ENCODE results near the gene PNLDC1.
"Not testable (repeated sequence)": the region's sequence is repeated elsewhere in the genome, so short reads cannot be mapped to it uniquely, and the experiment has no call there.

PNLDC1 gene

GRCh38 chr6:159778542-159779103, 21.5 kb upstream of the PNLDC1 start:
- DNase-seq (ENCODE audit: low read depth): no peak

GRCh38 chr6:159788276-159788675, 11.8 kb upstream of the PNLDC1 start:
- no peak for DNase-seq (ENCODE audit: low read depth)

GRCh38 chr6:159788753-159789376, 11.2 kb upstream of the PNLDC1 start:
- peak; percentile 67 for DNase-seq (ENCODE audit: low read depth)

GRCh38 chr6:159789377-159790148, 10.5 kb upstream of the PNLDC1 start, which contains the start of gene TCP1:
TSS of gene TCP1 (minus strand) at chr6:159789602. CDS start at chr6:159789468, 134 bp downstream.
- peak; percentile 100 for DNase-seq (ENCODE audit: low read depth)

GRCh38 chr6:159790149-159790955, 9.7 kb upstream of the PNLDC1 start, which contains the start of gene MRPL18:
TSS of gene MRPL18 (plus strand) at chr6:159790467. CDS start at chr6:159790588, 121 bp downstream.
- DNase-seq (ENCODE audit: low read depth): peak; percentile 99

GRCh38 chr6:159790956-159791598, 9.0 kb upstream of the PNLDC1 start:
- DNase-seq (ENCODE audit: low read depth): no peak

- DNase-seq (ENCODE audit: low read depth): not testable (repeated sequence)
These were observed 5.1 kb upstream of the PNLDC1 start for GRCh38 chr6:159794976-159795375.

GRCh38 chr6:159797554-159797953, 2.5 kb upstream of the PNLDC1 start:
- DNase-seq (ENCODE audit: low read depth): no peak

GRCh38 chr6:159801935-159802334, 1.9 kb downstream of the PNLDC1 start:
- DNase-seq (ENCODE audit: low read depth): no peak

- DNase-seq (ENCODE audit: low read depth): no peak
These were observed 4.4 kb downstream of the PNLDC1 start for GRCh38 chr6:159804504-159804903.

GRCh38 chr6:159805440-159806020, 5.5 kb downstream of the PNLDC1 start:
- DNase-seq (ENCODE audit: low read depth): no peak

GRCh38 chr6:159806021-159806458, 6.0 kb downstream of the PNLDC1 start:
- DNase-seq (ENCODE audit: low read depth): no peak

- DNase-seq (ENCODE audit: low read depth): no peak
These were observed 7.2 kb downstream of the PNLDC1 start for GRCh38 chr6:159807150-159807858.

GRCh38 chr6:159808647-159809046, 8.6 kb downstream of the PNLDC1 start:
- DNase-seq (ENCODE audit: low read depth): no peak

GRCh38 chr6:159809149-159809548, 9.1 kb downstream of the PNLDC1 start:
- no peak for DNase-seq (ENCODE audit: low read depth)

GRCh38 chr6:159813781-159814180, 13.7 kb downstream of the PNLDC1 start:
- no peak for DNase-seq (ENCODE audit: low read depth)

- DNase-seq (ENCODE audit: low read depth): no peak
These were observed 15.3 kb downstream of the PNLDC1 start for GRCh38 chr6:159815410-159815809.

GRCh38 chr6:159816775-159817174, 16.7 kb downstream of the PNLDC1 start:
- DNase-seq (ENCODE audit: low read depth): not testable (repeated sequence)

- DNase-seq (ENCODE audit: low read depth): no peak
These were observed 18.1 kb downstream of the PNLDC1 start for GRCh38 chr6:159817951-159818739.

GRCh38 chr6:159819098-159819497, 19.0 kb downstream of the PNLDC1 start:
- DNase-seq (ENCODE audit: low read depth): no peak

Data from EH (cell line).